MM.1S (cell line): ENCODE data around the gene TMEM259.

Experiments used
- DNase-seq: peaks from one replicate; pipeline ENCODE4 v3.0.0-alpha.2; 2015
- H2AFZ ChIP-seq: fragments of 300-600 bp; sonication (generic); 2 replicates; pipeline ENCODE4 v1.6.0; 2016; ENCODE audit warnings: antibody characterized with exemption, low read length
- H3F3A ChIP-seq: fragments of 300-600 bp; sonication (generic); 2 replicates; pipeline ENCODE4 v1.6.1; 2016; ENCODE audit warnings: mild to moderate bottlenecking, antibody characterized with exemption, low read length, moderate library complexity, mixed read lengths; ENCODE audit not compliant: insufficient read depth
- H3K27ac ChIP-seq: fragments of 300-600 bp; sonication (generic); 2 replicates; pipeline ENCODE4 v1.5.1; 2016; ENCODE audit warnings: mild to moderate bottlenecking, low read length
- H3K27me3 ChIP-seq: fragments of 300-600 bp; sonication (generic); replicated peaks from 2 replicates; pipeline ENCODE4 v1.6.0; 2016; ENCODE audit warnings: low read length; ENCODE audit not compliant: insufficient read depth
- H3K36me3 ChIP-seq: fragments of 300-600 bp; sonication (generic); replicated peaks from 2 replicates; pipeline ENCODE4 v1.6.1; 2016; ENCODE audit warnings: mild to moderate bottlenecking, low read length, mixed read lengths; ENCODE audit not compliant: insufficient read depth
- H3K4me1 ChIP-seq: fragments of 300-600 bp; sonication (generic); 2 replicates; pipeline ENCODE4 v1.6.1; 2016; ENCODE audit warnings: low read length, mixed read lengths
- H3K4me2 ChIP-seq: fragments of 300-600 bp; sonication (generic); 2 replicates; pipeline ENCODE4 v1.6.0; 2016; ENCODE audit warnings: low read depth, low read length
- H3K4me3 ChIP-seq: fragments of 300-600 bp; sonication (generic); 2 replicates; pipeline ENCODE4 v1.5.1; 2016; ENCODE audit warnings: low read length, mixed read lengths
- H3K79me2 ChIP-seq: fragments of 300-600 bp; sonication (generic); 2 replicates; pipeline ENCODE4 v1.6.1; 2016; ENCODE audit warnings: mixed run types, low read length, mixed read lengths
- H3K9ac ChIP-seq: fragments of 300-600 bp; sonication (generic); 2 replicates; pipeline ENCODE4 v1.6.1; 2016; ENCODE audit warnings: low read length, mixed read lengths
- H3K9me2 ChIP-seq: fragments of 300-600 bp; sonication (generic); replicated peaks from 2 replicates; pipeline ENCODE4 v1.6.1; 2016; ENCODE audit warnings: mild to moderate bottlenecking, low read length, mixed read lengths; ENCODE audit not compliant: insufficient read depth
- H3K9me3 ChIP-seq: fragments of 300-600 bp; sonication (generic); replicated peaks from 2 replicates; pipeline ENCODE4 v1.6.1; 2016; ENCODE audit warnings: mild to moderate bottlenecking, low read length, mixed read lengths; ENCODE audit not compliant: insufficient read depth
- H4K20me1 ChIP-seq: fragments of 300-600 bp; sonication (generic); 2 replicates; pipeline ENCODE4 v1.6.1; 2016; ENCODE audit warnings: mild to moderate bottlenecking, low read length, moderate library complexity, mixed read lengths; ENCODE audit not compliant: insufficient read depth
- EZH2 ChIP-seq: fragments of 300-600 bp; sonication (generic); optimal IDR thresholded peaks from 2 replicates; pipeline ENCODE3; 2017; ENCODE audit warnings: low read depth, mild to moderate bottlenecking, antibody characterized with exemption, low read length, mixed read lengths
- EZH2phosphoT487 ChIP-seq: fragments of 300-600 bp; sonication (generic); IDR thresholded peaks from 2 replicates; pipeline ENCODE4 v1.6.1; 2018; ENCODE audit warnings: antibody characterized with exemption, low read length
- TF ChIP-seq, protein P1 (sequence below): fragments of 300-600 bp; sonication (generic); IDR thresholded peaks from 2 replicates; pipeline ENCODE4 v1.5.1; 2016; ENCODE audit warnings: antibody characterized with exemption, low read length, mixed read lengths

TMEM259 gene

DNA sequence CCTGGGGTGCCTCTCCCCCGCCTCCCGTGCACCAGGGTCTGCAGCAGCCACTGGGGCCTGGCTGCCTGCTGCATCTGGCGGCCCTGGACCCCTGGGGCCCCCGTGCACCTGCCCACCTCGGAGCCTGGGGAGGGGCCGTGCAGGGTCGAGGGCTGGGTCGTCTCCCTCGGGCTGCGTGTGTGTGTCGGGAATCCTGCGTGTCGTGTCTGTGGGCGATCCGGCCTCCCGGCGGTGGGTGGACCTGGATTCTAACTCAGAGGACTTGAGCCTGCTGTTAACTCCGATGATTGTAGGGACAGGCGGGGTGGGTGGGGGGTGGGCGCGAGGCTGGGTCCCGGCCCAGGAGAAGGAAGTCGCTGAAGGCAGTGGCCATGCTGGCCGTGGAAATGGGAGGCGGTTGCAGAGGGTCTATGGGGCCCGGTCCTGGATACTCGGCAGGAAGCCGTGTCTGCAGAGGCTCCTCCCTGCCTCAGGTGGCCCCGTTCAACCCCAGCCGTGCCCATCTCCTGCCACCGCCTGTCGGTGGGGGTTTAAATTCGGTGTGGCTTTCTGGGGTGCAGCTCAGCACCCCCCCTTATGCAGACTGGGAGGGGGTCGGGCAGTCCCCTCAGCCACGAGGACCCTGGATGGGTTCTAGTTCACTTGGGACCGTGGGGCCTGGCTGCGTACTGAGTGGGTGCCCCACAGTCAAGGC lies 46.2 kb downstream of the TMEM259 start:
- TF ChIP-seq EZH2, result no peak
- TF ChIP-seq EZH2phosphoT487, result no peak
- TF ChIP-seq, protein P1, sequence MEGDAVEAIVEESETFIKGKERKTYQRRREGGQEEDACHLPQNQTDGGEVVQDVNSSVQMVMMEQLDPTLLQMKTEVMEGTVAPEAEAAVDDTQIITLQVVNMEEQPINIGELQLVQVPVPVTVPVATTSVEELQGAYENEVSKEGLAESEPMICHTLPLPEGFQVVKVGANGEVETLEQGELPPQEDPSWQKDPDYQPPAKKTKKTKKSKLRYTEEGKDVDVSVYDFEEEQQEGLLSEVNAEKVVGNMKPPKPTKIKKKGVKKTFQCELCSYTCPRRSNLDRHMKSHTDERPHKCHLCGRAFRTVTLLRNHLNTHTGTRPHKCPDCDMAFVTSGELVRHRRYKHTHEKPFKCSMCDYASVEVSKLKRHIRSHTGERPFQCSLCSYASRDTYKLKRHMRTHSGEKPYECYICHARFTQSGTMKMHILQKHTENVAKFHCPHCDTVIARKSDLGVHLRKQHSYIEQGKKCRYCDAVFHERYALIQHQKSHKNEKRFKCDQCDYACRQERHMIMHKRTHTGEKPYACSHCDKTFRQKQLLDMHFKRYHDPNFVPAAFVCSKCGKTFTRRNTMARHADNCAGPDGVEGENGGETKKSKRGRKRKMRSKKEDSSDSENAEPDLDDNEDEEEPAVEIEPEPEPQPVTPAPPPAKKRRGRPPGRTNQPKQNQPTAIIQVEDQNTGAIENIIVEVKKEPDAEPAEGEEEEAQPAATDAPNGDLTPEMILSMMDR, result no peak
- H3K36me3 ChIP-seq, result peaks cover 9% of the 10 kb centered on the region
- DNase-seq, result no peak
- H3K9me2 ChIP-seq, result no peaks in the 10 kb centered on the region
- no peak overlapping the region for H2AFZ ChIP-seq
- no peak overlapping the region for H3K9ac ChIP-seq
- no peak overlapping the region for H3K4me2 ChIP-seq
- no peaks in the 10 kb centered on the region for H3K27me3 ChIP-seq
- no peak overlapping the region for H3K27ac ChIP-seq
- H3K4me1 ChIP-seq, result no peaks in the 10 kb centered on the region
- H3K4me3 ChIP-seq, result no peak overlapping the region
- H3K9me3 ChIP-seq, result no peaks in the 10 kb centered on the region
- no peaks in the 10 kb centered on the region for H3K79me2 ChIP-seq
- H4K20me1 ChIP-seq, result no peaks in the 10 kb centered on the region
- no peaks in the 10 kb centered on the region for H3F3A ChIP-seq

DNA sequence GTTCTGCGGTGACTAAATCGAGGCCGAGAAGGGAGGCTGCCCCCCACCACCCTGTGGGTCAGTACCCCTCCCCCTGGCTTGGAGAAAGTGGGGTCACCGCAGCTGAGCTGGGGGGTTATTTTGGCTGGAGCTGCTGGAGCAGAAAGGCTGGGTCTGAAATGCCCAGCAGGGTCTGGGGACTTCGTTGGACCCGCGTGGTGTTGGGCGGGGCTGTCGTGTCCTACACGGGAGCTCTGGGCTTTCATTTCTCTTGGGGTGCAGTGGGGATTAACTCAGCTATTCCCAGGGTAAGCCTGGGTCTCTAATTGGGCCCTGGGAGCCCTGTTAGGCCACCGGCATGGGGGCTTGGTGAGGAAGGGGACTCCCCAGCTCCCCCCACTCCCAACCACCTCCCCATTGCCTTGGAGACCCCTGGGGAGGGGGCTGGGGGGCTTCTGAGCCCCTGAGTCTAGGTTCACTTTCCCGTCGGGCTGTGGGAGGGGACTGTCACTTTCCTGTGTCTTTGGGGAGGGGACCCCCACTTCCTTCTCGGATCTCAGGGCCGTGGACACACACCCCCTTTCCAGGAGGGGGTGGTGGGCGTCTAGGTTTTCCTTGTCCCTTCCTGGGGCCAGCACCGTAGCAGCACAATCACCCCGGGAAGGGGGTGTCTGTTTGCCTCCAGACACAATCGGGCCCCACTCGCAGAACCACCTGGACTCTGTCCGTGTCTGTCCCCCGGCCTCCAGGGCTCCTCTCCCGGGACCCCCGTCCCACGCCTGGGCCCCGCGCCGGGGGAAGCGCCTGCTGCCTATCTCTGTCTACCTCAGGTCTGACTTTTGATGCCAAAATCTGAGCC lies 47.0 kb downstream of the TMEM259 start:
- no peaks in the 10 kb centered on the region for H3K9me3 ChIP-seq
- H3K9me2 ChIP-seq, result no peaks in the 10 kb centered on the region
- no peaks in the 10 kb centered on the region for H3K27me3 ChIP-seq
- no peak overlapping the region for H3K4me3 ChIP-seq
- H3F3A ChIP-seq, result no peaks in the 10 kb centered on the region
- no peak for TF ChIP-seq EZH2
- no peak for TF ChIP-seq EZH2phosphoT487
- TF ChIP-seq, protein P1, result no peak
- H3K4me2 ChIP-seq, result no peak overlapping the region
- no peak for DNase-seq
- H3K79me2 ChIP-seq, result no peaks in the 10 kb centered on the region
- H3K9ac ChIP-seq, result no peak overlapping the region
- no peaks in the 10 kb centered on the region for H4K20me1 ChIP-seq
- no peak overlapping the region for H3K27ac ChIP-seq
- peaks cover 9% of the 10 kb centered on the region for H3K36me3 ChIP-seq
- no peaks in the 10 kb centered on the region for H3K4me1 ChIP-seq
- H2AFZ ChIP-seq, result no peak overlapping the region

DNA sequence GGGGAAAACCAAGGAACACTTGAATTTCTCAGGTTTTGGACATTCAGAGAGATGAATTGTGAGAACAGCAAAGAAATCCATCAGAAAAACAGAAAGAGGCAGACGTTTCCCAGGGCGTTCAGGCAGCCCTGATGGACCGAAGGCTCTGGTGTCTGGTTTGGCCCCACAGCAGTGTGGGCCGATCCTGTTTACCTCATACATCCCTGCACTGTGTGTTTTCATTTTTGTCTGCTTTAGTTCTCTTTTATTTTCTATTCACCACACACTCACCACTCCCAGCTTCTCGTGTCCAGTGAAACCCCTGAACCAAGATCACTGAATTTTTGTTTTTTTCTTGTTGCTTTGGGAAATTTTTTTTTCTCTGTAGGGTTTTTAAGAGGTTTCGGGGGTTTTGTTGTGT lies 48.6 kb downstream of the TMEM259 start:
- no peak for TF ChIP-seq EZH2phosphoT487
- no peak for TF ChIP-seq EZH2
- TF ChIP-seq, protein P1, result no peak
- Histone ChIP-seq H2AFZ (no peak overlapping the region), H3K9ac (no peak overlapping the region), H3K36me3 (peaks cover 16% of the 10 kb centered on the region), H3K9me3 (no peaks in the 10 kb centered on the region), H3K4me1 (no peaks in the 10 kb centered on the region), H3K27me3 (no peaks in the 10 kb centered on the region), H3K79me2 (no peaks in the 10 kb centered on the region), H3K4me2 (no peak overlapping the region), H3K4me3 (no peak overlapping the region), H3K9me2 (no peaks in the 10 kb centered on the region), H3K27ac (no peak overlapping the region), H4K20me1 (no peaks in the 10 kb centered on the region), H3F3A (no peaks in the 10 kb centered on the region)
- no peak for DNase-seq
